Smooth muscle cell of the coronary artery (primary cell): Measurements from ENCODE around the gene CLASRP. TPM values are rescaled to one million over a fixed set of nuclear protein-coding genes. Genes with fewer than 3 reads are reported as not detected.

ENCODE experiments used
- total RNA-seq: library from RNA; depleted of rRNA; stranded (reverse); fragments of >200 nt; gene quantifications from 2 replicates; pipeline ENCODE4 v1.2.3, GENCODE V29; 2014; ENCODE audit warnings: low replicate concordance

The CLASRP gene
- total RNA-seq, result 10.7 and 18.5 TPM in 2 replicates

GRCh38 chr19:45038931-45039893 is at the start of gene CLASRP:
CLASRP (plus strand) TSS chr19:45039045; CDS start chr19:45040213, 1,168 bp downstream.

GRCh38 chr19:45001087-45001739 is 37.6 kb upstream of the CLASRP start, which contains the start of gene RELB:
RELB (plus strand) TSS chr19:45001464; CDS start chr19:45001580, 116 bp downstream.

GRCh38 chr19:45076029-45076850 is 37.4 kb downstream of the CLASRP start, which contains the start of gene ZNF296:
ZNF296 (minus strand) TSS chr19:45076478; CDS start chr19:45076373, 105 bp downstream.

GRCh38 chr19:45079063-45079910 is 40.4 kb downstream of the CLASRP start, which contains the start of gene GEMIN7:
GEMIN7 (plus strand) TSS chr19:45079260; CDS start chr19:45090115, 10,855 bp downstream.

GRCh38 chr19:45092747-45093678 is 54.2 kb downstream of the CLASRP start, which contains the start of gene PPP1R37:
PPP1R37 (plus strand) TSS chr19:45093179; CDS start chr19:45093326, 147 bp downstream.

Other genes starting within 250 kb of the CLASRP start
- gene BCAM, start 229.9 kb upstream of the CLASRP start, total RNA-seq, result 2.6 and 7.3 TPM in 2 replicates
- gene NECTIN2, start 192.7 kb upstream of the CLASRP start, total RNA-seq, result 23.9 and 80.6 TPM in 2 replicates
- 23.5 and 46.5 TPM in 2 replicates for gene TOMM40, start 147.8 kb upstream of the CLASRP start, total RNA-seq
- 5.1 and 263 TPM in 2 replicates for gene APOE, start 133.2 kb upstream of the CLASRP start, total RNA-seq
- 0.47 and 0.68 TPM in 2 replicates for gene APOC1, start 124.4 kb upstream of the CLASRP start, total RNA-seq
- gene APOC4, start 96.8 kb upstream of the CLASRP start, total RNA-seq, result not detected in 2 replicates
- gene APOC2, start 93.0 kb upstream of the CLASRP start, total RNA-seq, result not detected in 2 replicates
- 28.5 and 28.9 TPM in 2 replicates for gene CLPTM1, start 83.7 kb upstream of the CLASRP start, total RNA-seq
- gene RELB, start 37.6 kb upstream of the CLASRP start, total RNA-seq, result 4.8 and 5.0 TPM in 2 replicates
- gene ZNF296, start 37.4 kb downstream of the CLASRP start, total RNA-seq, result not detected in 2 replicates
- 7.7 and 16.5 TPM in 2 replicates for gene GEMIN7, start 40.2 kb downstream of the CLASRP start, total RNA-seq
- 19.8 and 24.1 TPM in 2 replicates for gene PPP1R37, start 54.1 kb downstream of the CLASRP start, total RNA-seq
- 0.08 and 0.23 TPM in 2 replicates for gene NKPD1, start 121.9 kb downstream of the CLASRP start, total RNA-seq
- gene TRAPPC6A, start 139.2 kb downstream of the CLASRP start, total RNA-seq, result 11.7 and 18.0 TPM in 2 replicates
- 1.1 and 2.0 TPM in 2 replicates for gene BLOC1S3, start 139.7 kb downstream of the CLASRP start, total RNA-seq
- under 0.01 TPM in 1 of 2 replicates, not detected in the other for gene EXOC3L2, start 206.4 kb downstream of the CLASRP start, total RNA-seq
- gene MARK4, start 212.2 kb downstream of the CLASRP start, total RNA-seq, result 9.1 and 12.3 TPM in 2 replicates